Measurements from ENCODE around the gene STIMATE.

Gene STIMATE

GRCh38 chr3:52865994-52866393 is 31.4 kb downstream of the STIMATE start:
- no peak for DNase-seq

DNA sequence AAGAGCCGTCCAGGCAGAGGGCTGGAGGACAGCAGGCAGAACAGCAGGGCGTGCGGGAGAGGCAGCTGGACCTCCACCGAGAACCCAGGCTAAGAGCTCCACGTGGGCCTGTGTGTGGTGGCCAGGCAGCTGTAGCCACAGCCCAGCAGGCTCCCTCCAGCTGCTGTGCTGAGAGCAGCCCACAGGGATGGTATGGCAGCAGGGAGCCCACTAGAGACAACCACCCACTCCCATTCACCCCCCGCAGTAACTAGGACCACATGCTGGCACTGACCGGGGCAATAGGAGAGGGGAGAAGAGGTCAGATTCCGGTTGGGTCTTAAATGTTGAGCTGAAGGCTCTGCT is 37.0 kb downstream of the STIMATE start:
- DNase-seq: no peak

- no peak for DNase-seq
These were observed 37.5 kb downstream of the STIMATE start for GRCh38 chr3:52859686-52860423.

DNA sequence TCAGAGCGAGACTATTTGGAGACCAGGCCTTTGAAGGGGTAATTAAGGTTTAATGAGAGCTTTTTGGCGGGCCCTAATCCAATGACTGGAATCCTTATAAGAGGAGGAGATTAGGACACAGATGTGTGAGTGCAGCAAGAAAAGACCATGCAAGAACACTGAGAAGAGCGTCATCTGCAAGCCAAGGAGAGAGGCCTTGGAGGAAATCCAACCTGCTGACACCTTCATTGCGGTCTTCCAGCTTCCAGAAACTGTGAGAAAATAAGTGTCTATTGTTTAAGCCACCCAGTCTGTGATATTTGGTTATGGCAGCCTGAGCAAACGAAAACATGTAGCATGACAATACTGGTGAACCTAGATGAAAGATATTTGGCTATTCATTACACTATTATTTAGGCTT is 39.5 kb downstream of the STIMATE start:
- DNase-seq: no peak

GRCh38 chr3:52857133-52857532 is 40.2 kb downstream of the STIMATE start:
- no peak for DNase-seq

- DNase-seq: no peak
These were observed 40.7 kb downstream of the STIMATE start for GRCh38 chr3:52856666-52857065.

DNA sequence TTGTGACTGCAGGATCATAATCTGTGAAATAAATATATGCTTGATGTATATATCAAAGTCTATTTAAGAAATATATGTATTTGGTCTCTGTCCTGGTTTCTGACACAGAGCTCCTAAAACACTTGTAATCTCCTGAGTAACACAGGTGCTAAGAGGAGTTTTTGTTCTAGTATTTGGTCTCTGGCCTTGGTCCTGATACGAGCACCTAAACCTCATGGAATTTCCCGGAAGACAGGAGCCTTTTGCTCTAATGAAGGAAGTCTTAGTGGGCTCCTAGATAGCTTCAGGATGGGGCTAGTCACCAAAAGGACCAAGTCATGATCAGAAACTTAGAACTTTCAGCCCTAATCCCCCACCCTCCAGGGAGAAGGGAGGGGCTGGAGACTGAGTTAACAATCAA is 43.3 kb downstream of the STIMATE start:
- DNase-seq: no peak

GRCh38 chr3:52852419-52852818 is 44.9 kb downstream of the STIMATE start:
- no peak for DNase-seq

GRCh38 chr3:52851348-52851747 is 46.0 kb downstream of the STIMATE start:
- DNase-seq: no peak

DNA sequence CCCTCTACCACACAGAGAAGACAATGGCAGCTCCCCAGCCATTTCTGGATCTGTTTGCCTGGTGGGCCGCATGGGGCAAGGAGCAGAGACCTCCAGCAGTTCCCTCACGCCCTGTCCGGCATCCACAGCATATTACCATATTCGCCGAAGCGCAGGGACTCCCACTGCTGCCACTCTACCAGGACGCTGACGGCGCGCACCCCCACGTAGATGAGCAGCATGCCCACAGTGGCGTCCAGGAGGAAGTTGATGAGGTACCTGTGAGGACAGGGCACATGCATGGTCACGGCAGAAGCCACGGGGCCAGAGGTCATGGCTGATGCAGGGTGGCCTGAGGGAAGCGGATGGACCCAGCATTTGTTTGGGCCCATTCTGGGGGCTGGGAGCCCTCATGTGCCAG is 47.7 kb downstream of the STIMATE start:
- DNase-seq: no peak

DNA sequence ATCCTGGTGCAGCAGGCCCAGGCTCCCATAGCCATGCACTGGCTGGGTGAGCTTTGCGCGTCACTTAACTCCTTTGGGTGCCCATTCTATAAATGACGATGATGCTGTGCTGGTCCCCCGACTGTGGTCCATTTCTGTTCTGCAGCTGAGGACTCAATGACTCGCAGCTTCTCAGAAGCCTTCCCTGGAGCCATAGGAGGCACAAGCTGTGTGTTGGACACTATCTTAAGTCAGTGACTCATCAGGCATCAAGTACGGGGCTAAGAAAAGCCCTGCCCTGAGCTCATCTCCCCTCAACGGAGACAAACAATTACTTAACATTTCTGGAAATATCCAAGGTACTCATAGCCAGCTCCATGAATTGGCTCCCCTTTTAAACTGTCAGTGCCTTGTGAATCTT is 48.7 kb downstream of the STIMATE start:
- no peak for DNase-seq

GRCh38 chr3:52847726-52848125 is 49.6 kb downstream of the STIMATE start:
- DNase-seq: no peak

DNA sequence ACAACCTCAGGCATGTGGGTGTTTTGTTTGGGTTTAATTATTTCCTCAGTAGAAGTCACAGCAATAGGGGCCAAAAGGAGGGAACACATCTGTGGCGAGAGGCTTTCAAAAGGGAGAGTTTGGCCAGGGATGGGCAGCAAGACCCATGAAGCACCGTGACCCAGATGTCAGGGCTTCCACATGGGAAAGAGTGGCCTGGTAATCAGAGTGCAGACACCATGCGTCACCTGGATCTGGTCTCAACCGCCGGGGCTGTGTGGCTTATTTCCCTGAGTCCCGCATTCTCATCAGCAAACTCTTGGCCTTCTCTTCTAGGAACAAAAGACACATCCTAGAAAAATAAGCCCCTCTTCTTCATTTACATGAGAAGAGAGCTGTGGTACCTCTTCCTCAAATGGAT is 50.1 kb downstream of the STIMATE start:
- DNase-seq: no peak

DNA sequence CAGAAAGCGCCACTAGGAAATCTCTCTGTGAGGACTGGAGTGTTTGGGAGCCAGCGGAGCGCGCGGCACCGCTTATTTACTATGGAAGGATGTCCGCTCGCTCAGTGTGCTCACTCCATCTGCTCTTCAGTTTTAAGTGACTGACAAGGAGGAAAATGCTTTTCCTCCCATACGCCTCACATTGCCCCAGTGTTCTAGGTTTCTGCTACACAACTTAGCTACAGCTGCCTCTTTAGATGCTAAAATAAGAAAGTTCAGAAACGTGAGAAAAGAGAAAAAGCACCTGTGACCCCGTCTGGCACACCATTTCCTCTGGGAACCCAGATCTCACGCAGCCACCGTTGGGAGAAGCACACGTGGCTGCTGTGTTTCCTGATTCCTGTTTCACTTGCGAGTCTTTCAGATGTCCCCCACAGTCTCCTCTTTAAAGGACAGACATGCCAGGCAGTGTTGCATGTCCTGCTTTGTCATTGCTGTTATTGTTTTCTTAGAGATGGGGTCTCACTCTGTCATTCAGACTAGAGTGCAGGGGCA is 50.8 kb downstream of the STIMATE start:
- DNase-seq: no peak

GRCh38 chr3:52845691-52846431 is 51.5 kb downstream of the STIMATE start:
- no peak for DNase-seq

- no peak for DNase-seq
These were observed 52.2 kb downstream of the STIMATE start for GRCh38 chr3:52845157-52845556.

- DNase-seq: no peak
These were observed 52.9 kb downstream of the STIMATE start for GRCh38 chr3:52844290-52844975.

DNA sequence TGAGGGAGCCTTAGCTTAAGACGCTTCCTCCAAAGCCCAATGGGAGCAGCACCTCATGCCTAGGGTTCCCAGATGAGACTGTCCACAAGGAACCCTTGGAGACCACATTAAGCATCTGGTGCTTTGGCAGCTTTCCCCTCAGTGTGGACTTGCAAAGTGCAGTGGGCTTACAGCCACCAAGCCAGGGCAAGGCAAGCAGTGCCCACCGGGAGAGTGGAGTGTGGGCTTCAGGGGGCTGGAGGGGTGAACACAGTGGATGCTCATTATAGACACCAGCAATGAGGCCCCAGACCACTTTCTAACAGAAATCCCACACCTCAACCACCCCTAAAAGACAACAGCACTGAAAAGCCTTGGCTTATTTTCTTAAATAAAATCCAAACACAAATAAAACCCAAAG is 53.5 kb downstream of the STIMATE start:
- no peak for DNase-seq

DNA sequence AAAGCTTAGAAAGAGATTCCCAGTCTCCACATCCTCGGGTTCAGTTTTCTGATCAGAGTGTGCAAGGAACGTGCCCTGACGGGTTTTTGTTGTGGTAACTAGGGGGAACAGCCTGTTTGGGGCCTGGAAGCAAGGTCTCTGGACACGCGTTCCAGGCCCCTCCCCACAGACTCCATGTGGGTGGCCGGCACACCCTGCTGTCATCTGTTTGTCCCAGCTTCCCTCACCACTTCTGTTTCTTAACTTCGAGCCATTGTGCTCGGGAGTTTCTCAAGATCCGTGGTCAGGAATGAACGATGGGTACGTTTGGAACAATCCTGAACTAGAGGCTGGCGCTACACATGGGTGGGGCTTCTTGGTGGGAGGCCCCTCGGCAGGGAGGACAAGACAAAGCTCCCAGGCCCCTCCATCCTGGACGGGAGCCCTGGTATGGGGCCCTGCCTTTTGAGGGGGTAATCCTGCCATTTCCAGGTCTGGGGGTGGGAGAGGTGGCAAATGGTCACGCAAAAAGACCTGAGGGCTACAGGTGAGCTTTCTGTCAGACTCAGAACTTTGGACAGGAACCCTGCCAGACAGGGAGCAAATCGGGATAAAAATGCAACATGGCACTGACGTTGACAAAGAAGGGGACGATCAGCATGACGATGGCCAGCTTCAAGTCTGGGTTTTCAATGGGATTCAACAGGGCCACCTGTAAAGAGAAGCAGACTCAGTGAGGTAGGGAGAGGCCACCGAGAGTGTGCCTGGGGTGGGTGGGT is 54.1 kb downstream of the STIMATE start:
- no peak for DNase-seq

DNA sequence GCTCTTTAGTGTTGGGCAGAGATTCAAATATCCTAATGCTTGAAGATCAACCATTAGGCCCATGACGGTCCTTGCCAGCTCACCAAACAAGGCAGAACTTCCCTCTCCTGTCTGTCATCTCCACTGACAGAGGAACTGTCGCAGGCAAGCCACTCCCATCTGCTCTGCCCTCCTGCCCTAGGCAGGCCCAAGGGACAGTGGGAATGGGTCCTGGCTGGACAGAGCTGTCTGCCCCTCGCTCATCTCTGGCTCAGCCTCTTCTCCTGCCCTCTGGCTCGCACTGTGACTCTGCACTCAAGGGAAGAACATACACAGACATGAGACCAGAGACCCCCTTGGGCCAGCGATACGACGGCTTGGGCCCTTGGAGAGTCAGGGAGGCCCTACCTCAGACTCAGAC is 54.9 kb downstream of the STIMATE start:
- no peak for DNase-seq

- no peak for DNase-seq
These were observed 55.4 kb downstream of the STIMATE start for GRCh38 chr3:52841981-52842340.

- no peak for DNase-seq
These were observed 56.0 kb downstream of the STIMATE start for GRCh38 chr3:52841211-52841980.
